Panc1 (cell line): ENCODE measurements around the gene PDCD4.

Source experiments
- SIN3A ChIP-seq: IDR thresholded peaks from 2 replicates; pipeline ENCODE4 v1.6.1; 2012; ENCODE audit warnings: low read depth, mild to moderate bottlenecking, low read length, moderate library complexity, borderline replicate concordance; ENCODE audit not compliant: insufficient read depth
- TF ChIP-seq, protein P1 (sequence below): fragments of 450-650 bp; IDR thresholded peaks from 2 replicates; pipeline ENCODE4 v1.5.1; 2017; ENCODE audit warnings: mild to moderate bottlenecking

DNA sequence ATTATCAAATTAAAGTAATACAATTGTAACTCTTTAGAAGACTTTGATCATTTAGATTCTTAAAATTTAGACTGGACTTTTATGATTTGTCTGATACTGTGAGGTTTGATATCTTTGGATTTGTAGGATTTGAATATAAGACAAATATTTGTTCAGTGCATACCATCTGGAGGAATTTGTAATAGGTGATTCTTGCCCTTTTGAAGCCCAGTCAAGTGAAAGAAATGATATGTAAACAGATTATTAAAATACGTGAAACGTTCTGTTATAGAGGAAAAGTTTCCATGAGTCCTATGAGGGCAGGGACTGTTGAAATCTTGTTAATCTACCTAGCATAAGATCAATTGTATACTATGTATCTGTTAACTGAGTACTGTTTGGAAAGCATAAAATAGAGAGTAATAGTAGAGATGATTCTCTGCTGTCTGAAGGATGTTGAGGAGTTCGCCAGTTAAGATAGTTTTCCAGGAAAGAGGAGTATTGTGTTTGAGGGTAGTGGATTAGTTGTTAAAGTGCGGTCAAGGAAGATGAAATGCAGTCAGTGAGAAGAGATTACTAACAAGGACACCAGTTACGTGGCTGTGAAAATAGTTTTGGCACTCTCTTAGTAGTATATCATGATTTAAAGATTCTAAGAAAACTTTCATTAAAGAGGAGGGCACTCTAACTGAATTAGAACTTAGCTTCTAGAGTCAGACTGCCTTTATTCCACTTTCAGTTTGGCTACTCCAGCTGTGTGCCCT, 14.4 kb downstream of the PDCD4 start:
- TF ChIP-seq, protein P1, sequence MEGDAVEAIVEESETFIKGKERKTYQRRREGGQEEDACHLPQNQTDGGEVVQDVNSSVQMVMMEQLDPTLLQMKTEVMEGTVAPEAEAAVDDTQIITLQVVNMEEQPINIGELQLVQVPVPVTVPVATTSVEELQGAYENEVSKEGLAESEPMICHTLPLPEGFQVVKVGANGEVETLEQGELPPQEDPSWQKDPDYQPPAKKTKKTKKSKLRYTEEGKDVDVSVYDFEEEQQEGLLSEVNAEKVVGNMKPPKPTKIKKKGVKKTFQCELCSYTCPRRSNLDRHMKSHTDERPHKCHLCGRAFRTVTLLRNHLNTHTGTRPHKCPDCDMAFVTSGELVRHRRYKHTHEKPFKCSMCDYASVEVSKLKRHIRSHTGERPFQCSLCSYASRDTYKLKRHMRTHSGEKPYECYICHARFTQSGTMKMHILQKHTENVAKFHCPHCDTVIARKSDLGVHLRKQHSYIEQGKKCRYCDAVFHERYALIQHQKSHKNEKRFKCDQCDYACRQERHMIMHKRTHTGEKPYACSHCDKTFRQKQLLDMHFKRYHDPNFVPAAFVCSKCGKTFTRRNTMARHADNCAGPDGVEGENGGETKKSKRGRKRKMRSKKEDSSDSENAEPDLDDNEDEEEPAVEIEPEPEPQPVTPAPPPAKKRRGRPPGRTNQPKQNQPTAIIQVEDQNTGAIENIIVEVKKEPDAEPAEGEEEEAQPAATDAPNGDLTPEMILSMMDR: no peak
- TF ChIP-seq SIN3A: no peak
